NCI-H187 treated with DMSO at 0.1 percent for 48 hours (cell line): ENCODE measurements around the gene FICD.
A peak's percentile ranks its signal among the peaks of the same experiment; 100 is the strongest.

Source experiments
- DNase-seq: peaks from one replicate; lab custom pipeline; 2025; lab: John Stamatoyannopoulos, UW

Gene FICD

GRCh38 chr12:108567406-108568337 is 52.6 kb downstream of the FICD start:
- no peak for DNase-seq

DNA sequence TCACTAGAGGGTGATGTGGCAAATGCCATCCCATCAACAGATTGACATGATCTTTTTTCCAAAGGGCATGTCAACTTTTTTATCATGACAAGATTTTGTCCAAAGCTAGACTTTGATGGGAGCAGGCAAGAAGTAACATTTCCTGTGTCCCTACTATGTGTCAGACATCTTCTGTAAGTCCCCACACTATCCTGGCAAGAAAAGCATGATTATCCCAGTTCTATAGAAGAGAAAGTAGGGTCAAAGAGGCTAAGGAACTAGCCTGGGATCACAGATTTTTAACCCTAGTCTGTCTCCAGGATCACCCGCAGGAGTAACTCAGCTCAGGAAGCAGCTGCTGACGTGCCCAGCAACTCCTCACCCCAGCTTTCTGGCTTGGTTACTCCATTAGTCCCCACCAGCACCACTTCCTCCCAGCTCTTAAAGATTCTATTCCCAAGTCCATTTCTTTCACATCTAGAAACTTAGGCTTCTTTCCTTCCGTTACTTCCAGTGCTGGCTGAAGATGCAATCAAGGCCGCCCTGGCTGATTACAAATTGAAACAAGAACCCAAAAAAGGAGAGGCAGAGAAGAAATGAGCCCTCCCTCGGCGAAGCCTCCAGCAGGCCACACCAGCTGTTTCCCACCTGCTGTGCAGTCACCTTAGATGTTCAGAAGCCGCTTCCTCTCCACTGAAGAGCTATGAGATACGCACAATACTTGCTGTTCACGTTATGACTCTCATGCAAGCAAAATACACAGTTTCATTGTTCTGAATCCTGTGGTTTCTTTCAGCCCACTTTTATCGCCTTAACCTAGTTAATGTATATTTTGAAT is 53.5 kb downstream of the FICD start:
- DNase-seq = peak; percentile 81
